SK-N-SH (cell line): ENCODE data around the gene MCM8. TPM values are rescaled to one million over a fixed set of nuclear protein-coding genes. Genes with fewer than 3 reads are reported as not detected.

Source experiments
- CTCF ChIA-PET: fragments of 300-600, 350-600 bp; formaldehyde crosslinking; extraction: SDS; loops from one replicate; lab custom pipeline; 2021; lab: Yijun Ruan, JAX
- POLR2A ChIA-PET: fragments of 350-600 bp; sonication (Branson Sonifier 250); formaldehyde crosslinking; extraction: SDS; loops from one replicate; lab custom pipeline; 2020; ENCODE audit warnings: antibody characterized with exemption, inconsistent platforms; lab: Yijun Ruan, JAX
- DNase-seq: peaks from one replicate; pipeline ENCODE4 v3.0.0; 2012
- H2AFZ ChIP-seq: fragments of 200-600 bp; sonication (generic); 2 replicates; pipeline ENCODE4 v1.8.1; 2016; ENCODE audit warnings: antibody characterized with exemption, mild to moderate bottlenecking, low read depth
- H3F3A ChIP-seq: fragments of 200-600 bp; sonication (generic); replicated peaks from 2 replicates; pipeline ENCODE3; 2016; ENCODE audit warnings: antibody characterized with exemption, mild to moderate bottlenecking; ENCODE audit not compliant: insufficient read depth
- H3K27ac ChIP-seq, 2 experiments: fragments of 200-500 bp in 1 of 2; fragments of 200-600 bp in 1 of 2; sonication (Bioruptor generic) in 1 of 2; sonication (generic), shearing (Covaris generic) in 1 of 2; 2 replicates each; pipeline versions ENCODE4 v1.5.1 to v1.6.1; 2014 to 2016; ENCODE audit warnings: low read depth in 2 of 2, inconsistent platforms in 1 of 2, low read length in 1 of 2, mild to moderate bottlenecking in 1 of 2, mixed read lengths in 1 of 2
- H3K27me3 ChIP-seq: fragments of 200-600 bp; sonication (generic), shearing (Covaris generic); 2 replicates; pipeline ENCODE4 v1.6.1; 2016; ENCODE audit warnings: mixed run types; ENCODE audit not compliant: insufficient read depth
- H3K36me3 ChIP-seq, 2 experiments: fragments of 200-500 bp in 1 of 2; fragments of 200-600 bp in 1 of 2; sonication (Bioruptor generic) in 1 of 2; sonication (generic) in 1 of 2; replicated peaks in 1 of 2; 2 replicates each; pipeline versions ENCODE3 to v1.5.1; 2014 to 2016; ENCODE audit warnings: low read length in 1 of 2, mild to moderate bottlenecking in 1 of 2; ENCODE audit not compliant: insufficient read depth in 2 of 2, control insufficient read depth in 1 of 2
- H3K4me1 ChIP-seq, 2 experiments: fragments of 200-500 bp in 1 of 2; fragments of 200-600 bp in 1 of 2; sonication (Bioruptor generic) in 1 of 2; sonication (generic), shearing (Covaris generic) in 1 of 2; 2 replicates each; pipeline versions ENCODE4 v1.5.1 to v1.6.1; 2014 to 2016; ENCODE audit warnings: low read depth in 1 of 2, low read length in 1 of 2, mixed run types in 1 of 2; ENCODE audit not compliant: insufficient read depth in 2 of 2, control insufficient read depth in 1 of 2
- H3K4me2 ChIP-seq: fragments of 200-600 bp; sonication (generic), shearing (Covaris generic); 2 replicates; pipeline ENCODE4 v1.6.1; 2017; ENCODE audit warnings: mixed run types
- H3K4me3 ChIP-seq, 2 experiments: fragments of 200-500 bp in 1 of 2; fragments of 200-600 bp in 1 of 2; sonication (Bioruptor generic) in 1 of 2; sonication (generic), shearing (Covaris generic) in 1 of 2; 2 replicates each; pipeline versions ENCODE4 v1.5.1 to v1.8.1; 2014 to 2016; ENCODE audit warnings: low read depth in 2 of 2, inconsistent platforms in 1 of 2, low read length in 1 of 2, mild to moderate bottlenecking in 1 of 2, mixed read lengths in 1 of 2, moderate library complexity in 1 of 2
- H3K79me2 ChIP-seq: fragments of 200-600 bp; sonication (generic); 2 replicates; pipeline ENCODE4 v1.8.1; 2017; ENCODE audit warnings: mild to moderate bottlenecking; ENCODE audit not compliant: insufficient read depth
- H3K9ac ChIP-seq: fragments of 200-600 bp; sonication (generic); 2 replicates; pipeline ENCODE4 v1.6.1; 2017; ENCODE audit warnings: mixed run types
- H3K9me2 ChIP-seq: fragments of 200-600 bp; sonication (generic); 2 replicates; pipeline ENCODE4 v1.6.1; 2017; ENCODE audit warnings: mixed run types
- H3K9me3 ChIP-seq: fragments of 200-600 bp; sonication (generic); 2 replicates; pipeline ENCODE4 v1.6.1; 2017; ENCODE audit warnings: mixed run types, mild to moderate bottlenecking, moderate library complexity
- H4K20me1 ChIP-seq: fragments of 200-600 bp; sonication (generic); 2 replicates; pipeline ENCODE4 v1.6.1; 2017; ENCODE audit warnings: mild to moderate bottlenecking, mixed run types; ENCODE audit not compliant: insufficient read depth
- CHD2 ChIP-seq: fragments of 150-350 bp; IDR thresholded peaks from 2 replicates; pipeline ENCODE4 v1.6.1; 2018; ENCODE audit warnings: low read length; ENCODE audit not compliant: partially characterized antibody
- ELF1 ChIP-seq: IDR thresholded peaks from 2 replicates; pipeline ENCODE4 v1.4.0; 2012
- EZH2phosphoT487 ChIP-seq: fragments of 200-600 bp; sonication (generic); IDR thresholded peaks from 2 replicates; pipeline ENCODE4 v1.6.1; 2017; ENCODE audit warnings: low read depth, mixed run types, mild to moderate bottlenecking, antibody characterized with exemption, moderate library complexity, borderline replicate concordance
- FOSL2 ChIP-seq: IDR thresholded peaks from 2 replicates; pipeline ENCODE4 v1.4.0; 2012; ENCODE audit warnings: low read depth, mild to moderate bottlenecking, moderate library complexity, borderline replicate concordance
- GATA2 ChIP-seq: sonication (generic); formaldehyde crosslinking; IDR thresholded peaks from 2 replicates; pipeline ENCODE4 v1.5.0; 2020; ENCODE audit warnings: mild to moderate bottlenecking, missing genetic modification reagents
- NFIC ChIP-seq: IDR thresholded peaks from 2 replicates; pipeline ENCODE4 v1.4.0; 2012; ENCODE audit warnings: borderline replicate concordance
- NRF1 ChIP-seq: IDR thresholded peaks from 2 replicates; pipeline ENCODE4 v1.6.1; 2012; ENCODE audit warnings: low read depth, mild to moderate bottlenecking, low read length
- RFX5 ChIP-seq: IDR thresholded peaks from 2 replicates; pipeline ENCODE4 v1.6.1; 2012; ENCODE audit warnings: mild to moderate bottlenecking, improper control_type of control experiment, low read length
- SMC3 ChIP-seq: IDR thresholded peaks from 2 replicates; pipeline ENCODE4 v1.6.1; 2012; ENCODE audit warnings: low read depth, low read length, improper control_type of control experiment
- WGBS: methylation state at CpG from one replicate; pipeline ENCODE4 v1.1.6; 2017; ENCODE audit warnings: low lambda C conversion rate; 5-methylcytosine and 5-hydroxymethylcytosine counted together
- polyA plus RNA-seq, 3 experiments: library from polyadenylated mRNA; depleted of rRNA; stranded (reverse); fragments of >200 nt; gene quantifications; 2 replicates each; pipeline ENCODE4 v1.2.3, GENCODE V29; 2012
- TF ChIP-seq, protein P1 (sequence below): IDR thresholded peaks from 2 replicates; pipeline ENCODE4 v1.6.1; 2012; ENCODE audit warnings: mild to moderate bottlenecking, low read depth, low read length, moderate library complexity

The MCM8 gene
- polyA plus RNA-seq, 1 of the 3 experiments (the other 2 are of a cell fraction) = 4.0 TPM

DNA sequence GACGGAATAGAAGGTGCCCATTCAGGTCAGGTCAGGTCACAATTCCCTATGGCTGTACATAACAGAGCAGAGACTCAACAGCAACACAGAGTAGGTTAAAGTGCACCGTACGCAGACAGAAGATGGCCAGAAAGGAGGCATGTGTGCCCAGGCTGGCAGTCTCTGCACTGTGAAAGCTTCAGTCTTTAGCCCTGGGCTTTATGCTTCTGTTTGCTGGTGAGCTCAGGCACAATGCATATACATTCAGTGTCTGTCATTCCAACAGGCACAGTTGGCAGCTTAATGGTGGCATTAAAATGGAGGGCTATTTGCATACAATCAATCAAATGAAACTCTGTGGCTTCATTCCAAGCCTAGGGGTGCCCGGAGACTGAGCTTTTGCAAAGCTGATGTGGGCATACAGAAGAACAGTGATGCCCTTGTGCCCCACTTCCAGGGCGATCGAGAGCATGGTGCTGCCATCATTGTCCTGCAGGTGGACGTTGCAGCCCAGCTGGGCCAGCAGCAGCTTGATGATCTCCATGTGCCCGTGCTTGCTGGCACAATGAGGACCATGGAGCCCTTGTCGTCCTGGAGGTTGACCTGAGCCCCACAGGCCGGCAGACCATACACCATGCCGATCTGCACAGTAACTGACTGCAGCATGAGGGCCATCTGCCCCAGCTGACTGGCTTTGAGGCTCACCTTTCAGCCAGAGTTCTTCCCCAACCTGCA is 22.5 kb upstream of the MCM8 start:
- Histone ChIP-seq H3K9me3 (no peaks in the 10 kb centered on the region), H3K9me2 (no peaks in the 10 kb centered on the region), H3K27me3 (peaks cover 8% of the 10 kb centered on the region; the same call in 1 of the 2 replicates), H3K27ac (no peak overlapping the region), H3K4me2 (no peak overlapping the region), H3K36me3 (no peaks in the 10 kb centered on the region), H3F3A (no peaks in the 10 kb centered on the region), H3K9ac (no peak overlapping the region), H3K79me2 (no peaks in the 10 kb centered on the region), H2AFZ (no peak overlapping the region), H3K4me1 (peaks cover 0 to 8% of the 10 kb centered on the region in 2 experiments; a peak in 1 of 4 replicates), H4K20me1 (no peaks in the 10 kb centered on the region), H3K4me3 (no peak overlapping the region)
- ChIA-PET CTCF (interaction anchor here (1.0 to 1.4 kb wide), 3 partner anchors 27 to 358 kb away, joined by 3 to 5 read pairs (median 4); no protein-coding TSS in a partner anchor), POLR2A (no interaction called here)
- TF ChIP-seq EZH2phosphoT487 = no peak
- TF ChIP-seq FOSL2 = no peak
- TF ChIP-seq SMC3 = no peak
- TF ChIP-seq CHD2 = no peak
- TF ChIP-seq, protein P1, sequence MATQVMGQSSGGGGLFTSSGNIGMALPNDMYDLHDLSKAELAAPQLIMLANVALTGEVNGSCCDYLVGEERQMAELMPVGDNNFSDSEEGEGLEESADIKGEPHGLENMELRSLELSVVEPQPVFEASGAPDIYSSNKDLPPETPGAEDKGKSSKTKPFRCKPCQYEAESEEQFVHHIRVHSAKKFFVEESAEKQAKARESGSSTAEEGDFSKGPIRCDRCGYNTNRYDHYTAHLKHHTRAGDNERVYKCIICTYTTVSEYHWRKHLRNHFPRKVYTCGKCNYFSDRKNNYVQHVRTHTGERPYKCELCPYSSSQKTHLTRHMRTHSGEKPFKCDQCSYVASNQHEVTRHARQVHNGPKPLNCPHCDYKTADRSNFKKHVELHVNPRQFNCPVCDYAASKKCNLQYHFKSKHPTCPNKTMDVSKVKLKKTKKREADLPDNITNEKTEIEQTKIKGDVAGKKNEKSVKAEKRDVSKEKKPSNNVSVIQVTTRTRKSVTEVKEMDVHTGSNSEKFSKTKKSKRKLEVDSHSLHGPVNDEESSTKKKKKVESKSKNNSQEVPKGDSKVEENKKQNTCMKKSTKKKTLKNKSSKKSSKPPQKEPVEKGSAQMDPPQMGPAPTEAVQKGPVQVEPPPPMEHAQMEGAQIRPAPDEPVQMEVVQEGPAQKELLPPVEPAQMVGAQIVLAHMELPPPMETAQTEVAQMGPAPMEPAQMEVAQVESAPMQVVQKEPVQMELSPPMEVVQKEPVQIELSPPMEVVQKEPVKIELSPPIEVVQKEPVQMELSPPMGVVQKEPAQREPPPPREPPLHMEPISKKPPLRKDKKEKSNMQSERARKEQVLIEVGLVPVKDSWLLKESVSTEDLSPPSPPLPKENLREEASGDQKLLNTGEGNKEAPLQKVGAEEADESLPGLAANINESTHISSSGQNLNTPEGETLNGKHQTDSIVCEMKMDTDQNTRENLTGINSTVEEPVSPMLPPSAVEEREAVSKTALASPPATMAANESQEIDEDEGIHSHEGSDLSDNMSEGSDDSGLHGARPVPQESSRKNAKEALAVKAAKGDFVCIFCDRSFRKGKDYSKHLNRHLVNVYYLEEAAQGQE = no peak
- no peak for TF ChIP-seq NRF1
- no peak for TF ChIP-seq RFX5
- no peak for TF ChIP-seq NFIC
- 72% methylated on average over 6 of the region's 11 CpGs for WGBS
- DNase-seq = no peak

GRCh38 chr20:5928836-5929715 is 21.4 kb upstream of the MCM8 start:
- no peaks in the 10 kb centered on the region for H3K9me3 ChIP-seq
- no peak overlapping the region for H3K4me2 ChIP-seq
- H2AFZ ChIP-seq = no peak overlapping the region
- no peak overlapping the region for H3K4me3 ChIP-seq
- H3K9ac ChIP-seq = no peak overlapping the region
- H4K20me1 ChIP-seq = no peaks in the 10 kb centered on the region
- H3K9me2 ChIP-seq = no peaks in the 10 kb centered on the region
- TF ChIP-seq EZH2phosphoT487 (no peak), ELF1 (no peak), NRF1 (no peak), GATA2 (CRISPR knock-in tag) (no peak)
- TF ChIP-seq, all 33 proteins: peak for 0
- peaks cover 8% of the 10 kb centered on the region; the same call in 1 of the 2 replicates for H3K27me3 ChIP-seq
- H3K79me2 ChIP-seq = no peaks in the 10 kb centered on the region
- DNase-seq = no peak
- H3K4me1 ChIP-seq = peaks cover 0 to 8% of the 10 kb centered on the region in 2 experiments; a peak in 1 of 4 replicates
- no peaks in the 10 kb centered on the region for H3K36me3 ChIP-seq
- WGBS = 55% methylated on average over 8 of the region's 8 CpGs
- no peaks in the 10 kb centered on the region for H3F3A ChIP-seq
- no peak overlapping the region for H3K27ac ChIP-seq
- CTCF ChIA-PET = interaction anchor here (1.3 to 1.6 kb wide), 2 partner anchors 360 to 400 kb away, joined by 3 to 4 read pairs; no protein-coding TSS in a partner anchor
- POLR2A ChIA-PET = no interaction called here
